NCI-H69 (cell line): ENCODE measurements around the gene YEATS4.

ENCODE experiments used
- DNase-seq: peaks from one replicate; lab custom pipeline; 2025; lab: John Stamatoyannopoulos, UW

Gene YEATS4

DNA sequence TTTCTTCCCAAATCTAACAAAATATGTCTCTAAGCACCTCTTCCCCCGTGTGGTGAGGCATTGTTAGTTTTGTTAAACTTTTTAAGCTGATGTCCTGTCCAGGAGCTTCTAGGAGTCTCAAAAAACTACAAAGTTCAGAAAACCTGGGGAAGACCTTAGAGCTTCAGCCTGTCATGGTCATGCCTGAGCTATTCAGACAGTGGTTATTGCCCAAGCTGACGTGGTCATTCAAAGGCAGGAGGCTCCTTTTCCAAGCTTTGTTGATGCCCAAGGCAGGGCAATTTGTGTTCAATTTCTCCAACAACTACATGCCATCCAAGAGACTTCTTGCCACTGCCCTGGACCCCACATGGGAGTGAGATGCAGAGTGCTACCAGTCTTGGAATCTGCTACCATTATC is 17.1 kb upstream of the YEATS4 start:
- DNase-seq: no peak

DNA sequence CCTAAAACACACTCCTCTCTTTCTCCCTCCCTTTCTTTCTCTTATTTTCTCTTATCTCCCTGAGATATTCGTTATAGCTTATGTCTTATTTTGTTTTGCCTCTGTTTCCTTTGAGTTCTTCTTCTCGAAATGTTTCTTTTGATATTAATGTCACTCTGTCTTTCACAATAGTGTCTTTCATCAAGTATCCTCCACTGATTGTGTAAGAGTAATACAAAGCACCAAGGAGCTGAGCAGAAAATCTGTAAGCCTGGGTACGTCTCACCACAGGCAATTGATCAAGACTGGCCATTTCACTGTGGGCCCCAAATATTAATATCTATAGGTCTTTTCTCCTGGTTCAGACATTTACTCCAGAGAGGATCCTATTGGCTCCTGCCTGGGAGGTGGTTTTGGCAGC is 16.2 kb upstream of the YEATS4 start:
- no peak for DNase-seq

DNA sequence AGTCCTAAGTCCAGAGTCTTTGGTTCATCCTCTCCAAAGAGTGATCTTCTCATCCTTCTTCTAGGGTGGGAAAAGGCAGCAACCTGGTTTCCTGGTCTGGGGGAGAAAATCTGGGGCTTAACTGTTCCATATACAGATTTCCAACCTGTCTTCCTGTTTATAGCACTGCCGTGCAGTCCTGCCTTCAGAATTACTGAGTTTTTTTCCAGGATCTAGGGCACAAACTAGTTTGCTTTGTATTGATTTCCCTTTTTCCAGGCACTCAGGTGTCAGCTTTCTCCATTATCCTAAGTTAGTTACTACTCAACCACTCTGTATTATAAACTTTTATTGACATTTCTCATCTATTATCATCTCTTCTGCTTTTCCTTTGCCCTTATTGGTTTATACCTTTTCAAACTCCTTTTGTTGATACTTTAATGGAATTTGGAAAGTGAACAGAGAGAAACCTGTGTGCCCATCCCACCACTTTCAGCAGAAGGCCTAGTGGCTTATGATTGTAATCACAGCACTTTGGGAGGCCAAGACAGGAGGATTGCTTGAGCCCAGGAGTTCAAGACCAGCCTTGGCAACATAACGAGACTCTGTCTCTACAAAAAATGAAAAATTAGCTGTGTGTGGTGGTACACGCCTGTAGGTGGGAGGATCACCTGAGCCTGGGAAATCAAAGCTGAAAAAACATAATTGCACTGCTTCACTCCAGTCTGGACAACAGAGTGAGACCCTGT is 15.5 kb upstream of the YEATS4 start:
- DNase-seq: no peak

DNA sequence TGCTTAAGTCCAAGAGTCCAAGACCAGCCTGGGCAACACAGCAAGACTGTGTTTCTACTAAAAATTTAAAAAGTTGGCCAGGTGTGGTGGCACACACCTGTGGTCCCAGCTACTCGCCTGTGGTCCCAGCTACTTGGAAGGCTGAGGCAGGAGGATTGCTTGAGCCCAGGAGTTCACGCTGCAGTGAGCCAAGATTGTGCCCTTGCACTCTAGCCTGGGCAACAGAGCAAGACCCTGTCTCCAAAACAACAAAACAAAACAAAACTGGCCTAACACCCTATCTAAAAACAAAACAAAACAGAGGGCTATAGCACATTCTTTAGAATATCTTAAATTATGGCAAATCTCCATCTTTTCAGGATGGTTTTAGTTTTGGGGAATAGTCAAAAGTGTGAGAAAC is 14.5 kb upstream of the YEATS4 start:
- DNase-seq: no peak

DNA sequence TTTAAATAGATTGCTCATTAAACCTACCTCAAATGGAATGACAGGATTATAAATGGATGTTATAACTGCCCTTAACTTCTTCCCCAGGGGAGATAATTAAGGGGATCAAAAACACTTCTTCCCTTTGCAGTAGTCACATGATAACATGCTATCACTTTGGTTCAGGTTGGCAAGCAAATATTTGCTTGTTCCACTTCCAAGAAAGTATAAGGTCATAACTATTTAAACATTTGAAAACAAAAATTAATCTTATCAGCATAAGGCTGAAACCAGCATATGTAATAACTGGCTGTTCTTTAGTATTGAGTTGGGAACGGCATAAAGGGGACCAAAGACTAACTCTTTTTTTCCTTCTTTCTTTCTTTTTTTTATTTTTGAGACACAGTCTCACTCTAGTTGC is 13.8 kb upstream of the YEATS4 start:
- peak; percentile 78 for DNase-seq

DNA sequence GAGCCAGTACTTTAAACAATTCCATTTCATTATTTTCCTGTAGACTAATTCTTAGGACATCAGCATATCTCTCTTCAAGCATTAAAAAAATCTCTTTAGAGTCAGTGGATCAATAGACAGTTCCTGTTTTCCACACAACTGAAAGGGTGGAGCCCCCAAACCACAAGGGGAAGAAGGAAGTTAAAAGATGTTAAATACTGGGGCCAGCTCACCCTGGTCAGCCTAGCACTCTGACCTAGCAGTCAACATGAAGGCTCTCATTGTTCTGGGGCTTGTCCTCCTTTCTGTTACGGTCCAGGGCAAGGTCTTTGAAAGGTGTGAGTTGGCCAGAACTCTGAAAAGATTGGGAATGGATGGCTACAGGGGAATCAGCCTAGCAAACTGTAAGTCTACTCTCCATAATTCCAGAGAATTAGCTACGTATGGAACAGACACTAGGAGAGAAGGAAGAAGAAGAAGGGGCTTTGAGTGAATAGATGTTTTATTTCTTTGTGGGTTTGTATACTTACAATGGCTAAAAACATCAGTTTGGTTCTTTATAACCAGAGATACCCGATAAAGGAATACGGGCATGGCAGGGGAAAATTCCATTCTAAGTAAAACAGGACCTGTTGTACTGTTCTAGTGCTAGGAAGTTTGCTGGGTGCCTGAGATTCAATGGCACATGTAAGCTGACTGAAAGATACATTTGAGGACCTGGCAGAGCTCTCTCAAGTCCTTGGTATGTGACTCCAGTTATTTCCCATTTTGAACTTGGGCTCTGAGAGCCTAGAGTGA is 11.2 kb upstream of the YEATS4 start, which contains the start of gene LYZ:
Gene LYZ, plus strand, starts transcription at position 220 of the 777 bp plus-strand sequence. Its CDS starts 28 bp downstream, at position 248.
- DNase-seq: no peak

DNA sequence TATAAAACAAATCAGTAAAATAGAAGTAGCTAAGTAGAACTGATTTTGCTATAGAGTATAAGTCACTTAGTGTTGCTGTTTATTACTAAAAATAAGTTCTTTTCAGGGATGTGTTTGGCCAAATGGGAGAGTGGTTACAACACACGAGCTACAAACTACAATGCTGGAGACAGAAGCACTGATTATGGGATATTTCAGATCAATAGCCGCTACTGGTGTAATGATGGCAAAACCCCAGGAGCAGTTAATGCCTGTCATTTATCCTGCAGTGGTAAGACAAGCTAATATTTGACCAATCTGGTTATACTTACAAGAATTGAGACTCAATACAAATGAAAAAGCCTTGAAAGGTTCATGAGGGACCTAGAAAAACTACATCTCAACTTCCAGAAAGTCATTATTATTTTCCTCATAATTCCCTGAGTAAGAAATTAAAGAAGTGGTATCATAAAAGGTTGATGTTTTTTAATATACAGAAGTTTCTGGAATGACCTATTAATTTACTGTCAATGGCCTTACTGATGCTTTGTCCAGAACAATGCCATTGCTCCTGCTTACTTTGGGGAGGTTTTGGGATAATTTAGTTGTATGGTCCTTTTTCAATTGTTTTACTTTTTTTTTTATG is 9.4 kb upstream of the YEATS4 start:
- DNase-seq: peak; percentile 2

DNA sequence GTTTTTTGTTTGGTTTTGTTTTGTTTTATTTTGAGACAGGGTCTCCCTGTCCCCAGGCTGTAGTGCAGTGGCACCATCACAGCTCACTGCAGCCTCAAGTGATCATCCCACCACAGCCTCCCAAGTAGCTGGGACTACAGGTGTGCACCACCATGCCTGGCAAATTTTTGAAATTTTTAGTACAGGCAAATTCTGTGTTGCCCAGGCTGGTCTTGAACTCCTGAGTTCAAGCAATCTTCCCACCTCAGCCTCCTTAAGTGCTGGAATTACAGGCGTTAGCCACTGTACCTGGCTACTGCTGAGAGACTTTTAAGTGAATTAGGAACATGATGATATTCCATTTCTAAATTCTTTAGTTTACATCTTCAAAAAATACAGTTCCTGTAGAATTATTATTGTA is 8.8 kb upstream of the YEATS4 start:
- DNase-seq: no peak

DNA sequence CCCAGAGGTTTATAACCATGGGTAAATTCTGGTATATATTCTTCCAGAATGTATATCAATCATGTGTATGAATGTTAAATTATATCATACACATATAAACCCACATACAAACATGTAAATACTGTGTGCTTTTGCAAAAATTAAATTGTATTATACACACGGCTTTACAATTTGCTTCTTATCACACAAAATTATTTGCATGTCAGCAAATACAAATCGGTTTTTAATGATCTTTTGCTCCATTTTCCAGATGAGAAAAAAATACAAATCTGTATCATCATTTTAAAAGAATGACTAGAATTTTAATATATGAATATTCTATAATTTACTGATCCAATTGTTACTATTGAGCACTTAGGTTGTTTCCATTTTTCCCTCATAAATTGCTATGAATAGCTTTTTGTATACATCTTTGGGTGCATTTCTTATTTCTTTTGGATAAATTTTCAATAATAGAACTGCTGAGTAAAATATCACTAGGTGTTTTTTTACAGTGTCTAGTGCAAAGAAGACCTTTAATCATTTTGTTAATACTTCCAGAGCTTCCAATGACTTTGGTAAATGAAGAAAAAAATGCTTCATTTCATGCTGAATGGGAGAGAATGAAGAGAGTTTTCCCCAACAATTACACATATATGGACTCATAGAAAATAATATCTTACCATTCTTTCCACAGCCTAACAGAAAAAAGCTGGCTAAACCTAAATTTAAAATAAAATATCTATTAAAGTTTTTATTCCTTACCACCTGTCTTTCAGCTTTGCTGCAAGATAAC is 7.9 kb upstream of the YEATS4 start:
- no peak for DNase-seq

DNA sequence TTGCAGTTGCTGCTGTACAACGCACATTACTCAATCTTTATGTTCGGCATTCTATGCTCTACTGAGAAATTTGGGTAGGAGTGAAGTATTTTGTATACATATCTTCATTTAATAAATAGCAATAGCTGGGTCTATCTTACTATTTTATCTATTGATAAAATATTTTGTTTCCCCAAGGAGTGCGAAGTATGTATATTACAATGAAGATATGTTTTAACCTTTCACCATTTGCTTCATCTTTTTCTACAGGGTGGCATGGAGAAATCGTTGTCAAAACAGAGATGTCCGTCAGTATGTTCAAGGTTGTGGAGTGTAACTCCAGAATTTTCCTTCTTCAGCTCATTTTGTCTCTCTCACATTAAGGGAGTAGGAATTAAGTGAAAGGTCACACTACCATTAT is 6.6 kb upstream of the YEATS4 start:
- no peak for DNase-seq

DNA sequence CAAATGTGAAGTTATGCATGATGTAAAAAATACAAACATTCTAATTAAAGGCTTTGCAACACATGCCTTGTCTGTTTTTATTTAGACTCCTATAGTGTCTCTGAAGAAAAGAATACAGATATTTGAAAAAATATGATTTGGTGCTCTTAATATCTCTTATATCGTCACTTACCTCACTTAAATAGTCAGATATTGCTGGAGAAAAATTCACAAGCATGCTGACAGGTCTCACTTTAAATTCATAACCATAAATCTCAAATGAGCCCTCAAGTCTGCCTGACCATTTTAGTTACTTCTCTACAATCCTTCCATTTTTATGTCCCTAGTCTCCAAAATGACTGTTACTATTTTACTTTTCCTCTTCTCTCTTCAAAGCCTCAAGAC is 5.4 kb upstream of the YEATS4 start:
- DNase-seq: no peak

DNA sequence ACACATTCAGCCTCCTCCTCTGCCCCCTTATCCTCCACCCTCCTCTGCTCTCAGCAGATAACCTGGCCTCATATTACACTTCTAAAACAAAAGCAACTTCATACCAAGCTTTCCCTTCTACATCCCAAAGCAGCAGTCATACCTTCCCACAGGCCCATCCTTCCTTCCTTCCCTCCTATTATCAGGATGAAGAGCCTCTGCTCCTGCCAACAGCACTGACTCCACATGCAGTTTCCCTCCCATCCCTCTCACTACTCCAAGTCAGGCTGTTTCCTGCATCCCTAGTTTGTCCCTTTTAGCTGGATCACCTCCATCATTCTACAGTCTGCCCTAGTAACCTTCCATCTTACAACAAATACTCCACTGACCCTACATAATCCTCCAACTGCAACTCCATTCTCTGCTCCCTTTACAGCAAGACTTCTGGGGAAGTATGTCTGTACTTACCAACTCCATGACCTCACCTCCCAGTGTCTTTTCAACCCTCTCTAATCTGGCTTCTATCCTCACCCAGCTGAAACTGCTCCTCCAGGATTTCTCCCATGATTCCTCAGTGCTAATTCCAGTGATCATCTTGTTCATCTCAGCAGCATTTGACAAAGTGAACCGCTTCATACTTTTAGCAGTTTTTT is 4.9 kb upstream of the YEATS4 start:
- DNase-seq: peak; percentile 11

DNA sequence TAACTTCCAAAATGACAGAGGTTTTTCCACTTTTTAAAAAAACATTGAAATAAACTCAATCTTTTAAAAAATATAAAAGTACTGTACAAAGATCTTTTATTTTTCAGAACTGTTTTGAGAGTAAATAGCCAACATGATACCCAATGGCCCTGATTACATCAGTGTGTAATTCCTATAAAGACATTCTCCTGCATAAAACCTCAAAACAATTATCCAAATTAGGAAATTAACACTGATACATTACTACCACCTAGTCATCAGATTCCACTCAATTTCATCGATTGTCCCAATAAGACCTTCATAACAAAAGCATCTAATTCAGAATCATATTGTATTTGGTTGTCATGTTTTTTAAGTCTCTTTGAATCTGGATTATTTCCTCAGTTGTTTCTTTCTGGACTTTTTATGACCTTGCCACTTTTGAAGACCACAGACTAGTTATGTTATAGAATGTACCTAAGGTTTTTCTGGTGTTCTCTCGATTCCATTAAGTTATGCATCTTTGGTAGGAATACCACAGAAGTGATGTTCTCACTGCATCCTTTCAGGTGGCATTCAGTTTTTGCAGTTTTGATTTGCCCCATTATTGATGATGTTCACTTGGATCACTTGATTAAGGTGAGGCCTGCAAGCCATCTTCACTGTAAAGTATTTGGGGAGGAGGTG is 4.0 kb upstream of the YEATS4 start:
- no peak for DNase-seq

DNA sequence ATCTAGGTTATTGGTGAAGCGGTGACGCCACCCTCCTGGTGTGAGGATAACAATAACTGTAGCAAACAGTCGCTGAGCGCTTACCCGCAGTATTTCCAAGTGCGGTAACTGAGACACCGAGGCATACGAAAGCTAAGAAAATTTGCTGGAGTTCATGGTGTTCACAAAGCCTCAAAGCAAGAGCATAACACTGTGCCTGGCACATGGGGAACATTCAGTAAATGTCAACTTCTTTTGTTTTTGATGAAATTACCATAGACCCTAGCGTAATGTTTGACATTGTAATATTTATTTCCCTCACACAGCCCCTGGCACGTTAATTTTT is 767 bp downstream of the YEATS4 start:
- DNase-seq: no peak

DNA sequence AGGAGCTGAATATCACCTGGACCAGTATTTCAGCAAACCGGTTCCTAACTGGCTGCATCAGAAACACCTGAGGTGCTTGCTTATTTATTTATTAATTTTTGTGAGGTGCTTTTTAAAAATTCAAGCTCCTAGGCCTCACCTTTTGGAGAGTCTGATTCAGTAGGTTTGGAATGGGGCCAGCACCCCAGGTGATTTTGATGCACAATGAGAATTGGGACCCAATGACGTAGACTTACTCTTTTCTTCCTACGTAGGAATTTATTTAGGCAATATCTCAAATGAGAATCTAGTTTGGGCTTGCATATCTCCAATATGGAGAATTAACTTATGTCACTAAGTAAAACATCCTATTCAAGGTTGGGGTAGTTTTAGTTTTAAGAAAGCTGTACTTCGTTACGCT is 7.3 kb downstream of the YEATS4 start:
- no peak for DNase-seq

DNA sequence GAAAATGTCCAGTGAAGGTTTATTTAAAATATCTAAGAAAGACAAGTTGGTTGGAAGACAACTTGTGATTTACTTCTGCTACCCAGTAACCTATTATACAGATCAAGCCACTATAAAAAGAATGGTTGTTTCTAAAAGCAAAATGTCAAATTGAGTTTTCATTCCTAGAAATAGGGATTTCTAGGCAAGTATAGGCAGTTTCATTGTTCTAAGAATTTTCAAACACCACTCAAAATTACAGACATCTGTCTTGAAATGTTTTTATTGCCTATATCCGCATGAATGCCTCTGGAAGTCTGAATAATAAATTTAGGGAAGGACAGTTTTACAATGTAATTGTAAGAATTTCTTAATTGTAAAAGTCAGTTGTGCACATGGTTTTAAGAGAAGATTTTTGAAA is 8.6 kb downstream of the YEATS4 start:
- no peak for DNase-seq

DNA sequence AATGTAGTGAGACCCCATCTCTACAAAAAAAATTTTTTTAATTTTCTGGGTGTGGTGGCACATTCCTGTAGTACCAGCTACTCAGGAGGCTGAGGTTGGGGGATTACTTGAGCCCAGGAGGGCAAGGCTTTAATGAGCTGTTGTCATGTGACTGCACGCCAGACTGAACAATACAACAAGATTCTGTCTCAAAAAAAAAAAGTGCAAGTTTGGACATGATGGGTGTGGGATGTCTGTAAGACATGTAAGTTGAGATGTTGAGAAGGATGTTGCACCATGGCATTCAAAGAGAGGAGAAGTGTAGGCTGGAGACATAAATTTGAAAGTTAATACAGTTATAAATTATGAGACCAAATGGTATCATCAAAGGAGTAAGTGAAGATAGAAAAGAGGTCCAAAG is 23.5 kb downstream of the YEATS4 start:
- no peak for DNase-seq

DNA sequence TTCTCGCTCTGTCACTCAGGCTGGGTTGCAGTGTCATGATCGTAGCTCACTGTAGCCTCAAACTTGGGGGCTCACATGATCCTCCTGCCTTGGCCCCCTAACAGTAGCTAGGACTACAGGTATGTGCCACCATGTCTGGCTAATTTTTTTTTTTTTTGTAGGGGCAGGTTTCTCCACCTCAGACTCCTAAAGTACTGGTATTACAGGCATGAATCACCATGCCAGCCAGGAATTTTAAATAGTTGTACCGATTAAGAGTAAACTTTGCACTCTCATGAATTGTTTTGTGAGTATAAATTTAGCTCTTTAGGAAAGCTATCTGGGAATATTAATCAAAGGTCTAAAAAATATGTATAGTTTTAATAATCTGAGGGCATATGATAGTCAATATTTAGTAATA is 25.5 kb downstream of the YEATS4 start:
- DNase-seq: no peak

DNA sequence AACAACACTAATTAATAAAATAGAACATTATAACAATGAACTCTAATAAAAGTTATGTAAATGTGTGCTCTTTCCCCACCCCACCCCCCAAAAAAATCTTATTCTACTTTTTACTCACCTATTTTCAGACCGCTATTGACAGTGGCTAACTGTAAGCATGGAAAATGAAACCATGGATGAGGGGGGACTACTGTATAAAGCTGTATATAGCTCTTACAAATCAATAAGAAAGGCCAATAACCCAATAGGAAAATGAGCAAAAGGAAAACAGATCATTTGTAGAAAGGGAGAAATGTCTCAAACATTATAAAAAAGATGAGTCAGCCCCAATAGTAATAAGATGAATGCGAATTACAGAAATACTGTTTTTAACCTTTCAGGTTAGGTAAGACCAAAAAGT is 27.4 kb downstream of the YEATS4 start:
- no peak for DNase-seq

DNA sequence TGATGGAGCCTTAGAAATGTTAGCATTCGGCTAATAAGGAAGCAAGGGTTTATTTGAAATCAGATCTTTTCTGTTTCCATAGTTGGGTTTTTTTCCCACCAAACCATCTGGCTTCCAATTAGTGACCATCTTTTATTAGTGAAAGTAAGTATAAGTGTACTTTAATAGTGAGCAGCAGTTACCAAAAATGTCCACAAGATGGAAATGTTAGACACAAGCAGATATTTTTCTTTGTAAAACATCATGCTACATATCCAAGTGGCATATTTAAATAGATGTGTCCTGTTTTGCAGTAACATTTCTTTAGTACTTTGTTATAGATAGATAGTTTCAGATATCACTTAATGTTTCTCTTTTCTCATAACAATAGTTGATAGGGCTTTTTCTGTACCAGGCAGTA is 28.8 kb downstream of the YEATS4 start:
- DNase-seq: peak; percentile 15

DNA sequence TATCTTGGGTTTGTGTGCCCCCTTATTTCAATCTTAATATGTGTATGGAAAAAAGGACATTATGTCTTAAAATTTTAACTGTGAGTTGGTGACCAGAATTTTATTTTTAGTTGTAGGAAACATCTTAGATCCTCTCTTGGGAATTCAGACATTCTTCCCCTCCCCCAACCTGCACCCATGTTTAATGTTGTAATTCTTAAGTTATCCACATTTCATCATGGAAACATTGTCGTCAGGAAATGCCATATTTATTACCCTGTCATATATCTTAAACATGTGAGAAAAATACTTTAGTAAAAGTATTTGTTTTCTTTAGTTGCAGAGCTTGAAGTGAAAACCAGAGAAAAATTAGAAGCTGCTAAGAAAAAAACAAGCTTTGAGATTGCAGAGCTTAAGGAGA is 30.3 kb downstream of the YEATS4 start:
- no peak for DNase-seq
